A673 (cell line): Measurements from ENCODE around the gene ZNF644.

Source experiments
- EZH2 ChIP-seq: fragments of 200-600 bp; sonication (generic); IDR thresholded peaks from 2 replicates; pipeline ENCODE4 v1.6.1; 2017; ENCODE audit warnings: borderline replicate concordance, low read depth, mild to moderate bottlenecking, mixed read lengths, antibody characterized with exemption, low read length; ENCODE audit not compliant: poor library complexity, severe bottlenecking
- TF ChIP-seq, protein P1 (sequence below): fragments of 300-800, 200-600 bp; sonication (generic); conservative IDR thresholded peaks from 2 replicates; pipeline ENCODE4 v1.5.1; 2017; ENCODE audit warnings: low read depth, mild to moderate bottlenecking, antibody characterized with exemption, low read length, moderate library complexity, mixed read lengths

DNA sequence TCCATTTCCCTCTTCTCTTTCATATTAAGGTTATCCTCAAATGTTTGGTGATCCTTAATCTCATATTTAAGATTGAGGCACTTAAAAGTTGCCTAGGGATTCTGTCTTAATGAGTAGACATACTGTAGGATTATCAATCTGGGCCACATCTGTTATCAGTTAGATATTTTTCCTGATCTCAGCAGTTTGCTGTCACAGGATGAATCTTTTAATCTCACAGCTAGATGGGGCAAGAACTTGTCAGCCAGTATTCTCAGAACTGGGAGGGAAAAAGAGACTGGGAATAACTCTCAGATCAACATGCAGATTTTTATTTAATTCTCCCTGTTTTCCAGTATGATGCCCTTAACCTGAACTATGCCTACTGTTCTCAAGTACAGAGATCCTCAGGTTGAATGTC is 14.0 kb downstream of the ZNF644 start:
- TF ChIP-seq, protein P1, sequence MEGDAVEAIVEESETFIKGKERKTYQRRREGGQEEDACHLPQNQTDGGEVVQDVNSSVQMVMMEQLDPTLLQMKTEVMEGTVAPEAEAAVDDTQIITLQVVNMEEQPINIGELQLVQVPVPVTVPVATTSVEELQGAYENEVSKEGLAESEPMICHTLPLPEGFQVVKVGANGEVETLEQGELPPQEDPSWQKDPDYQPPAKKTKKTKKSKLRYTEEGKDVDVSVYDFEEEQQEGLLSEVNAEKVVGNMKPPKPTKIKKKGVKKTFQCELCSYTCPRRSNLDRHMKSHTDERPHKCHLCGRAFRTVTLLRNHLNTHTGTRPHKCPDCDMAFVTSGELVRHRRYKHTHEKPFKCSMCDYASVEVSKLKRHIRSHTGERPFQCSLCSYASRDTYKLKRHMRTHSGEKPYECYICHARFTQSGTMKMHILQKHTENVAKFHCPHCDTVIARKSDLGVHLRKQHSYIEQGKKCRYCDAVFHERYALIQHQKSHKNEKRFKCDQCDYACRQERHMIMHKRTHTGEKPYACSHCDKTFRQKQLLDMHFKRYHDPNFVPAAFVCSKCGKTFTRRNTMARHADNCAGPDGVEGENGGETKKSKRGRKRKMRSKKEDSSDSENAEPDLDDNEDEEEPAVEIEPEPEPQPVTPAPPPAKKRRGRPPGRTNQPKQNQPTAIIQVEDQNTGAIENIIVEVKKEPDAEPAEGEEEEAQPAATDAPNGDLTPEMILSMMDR = peak; percentile 24; the same call in 1 of the 2 replicates
- no peak for TF ChIP-seq EZH2
